Neural cell (in vitro differentiated cells): Measurements from ENCODE around the gene C1GALT1. TPM values are rescaled to one million over a fixed set of nuclear protein-coding genes. Genes with fewer than 3 reads are reported as not detected.
"Not testable (repeated sequence)": the region's sequence is repeated elsewhere in the genome, so short reads cannot be mapped to it uniquely, and the experiment has no call there.

Experiments used
- H2AFZ ChIP-seq: fragments of 200-600, 300-800 bp; sonication (generic), shearing (Covaris generic); 2 replicates; pipeline ENCODE4 v1.6.0; 2014; ENCODE audit warnings: low read depth, mild to moderate bottlenecking, antibody characterized with exemption, low read length, moderate library complexity
- H3F3A ChIP-seq: fragments of 200-600 bp; shearing (Covaris generic); 2 replicates; pipeline ENCODE4 v1.6.1; 2016; ENCODE audit warnings: mild to moderate bottlenecking, moderate library complexity, mixed read lengths, antibody characterized with exemption, low read length; ENCODE audit not compliant: insufficient read depth, poor library complexity, severe bottlenecking
- H3K27ac ChIP-seq: fragments of 200-600, 300-800 bp; sonication (generic), shearing (Covaris generic); 2 replicates; pipeline ENCODE4 v1.5.1; 2014; ENCODE audit warnings: mild to moderate bottlenecking, low read length, moderate library complexity
- H3K27me3 ChIP-seq: fragments of 300-800, 200-600 bp; sonication (generic), shearing (Covaris generic); 2 replicates; pipeline ENCODE4 v1.6.0; 2014; ENCODE audit warnings: mild to moderate bottlenecking, low read depth, low read length, moderate library complexity; ENCODE audit not compliant: insufficient read depth
- H3K36me3 ChIP-seq: fragments of 300-800, 200-600 bp; sonication (generic), shearing (Covaris generic); 2 replicates; pipeline ENCODE4 v1.5.1; 2014; ENCODE audit warnings: mild to moderate bottlenecking, antibody characterized with exemption, low read length, moderate library complexity; ENCODE audit not compliant: insufficient read depth
- H3K4me2 ChIP-seq: fragments of 300-800, 200-600 bp; sonication (generic), shearing (Covaris generic); 2 replicates; pipeline ENCODE4 v1.6.0; 2014; ENCODE audit warnings: mild to moderate bottlenecking, low read length
- H3K4me3 ChIP-seq: fragments of 300-800, 200-600 bp; sonication (generic), shearing (Covaris generic); 2 replicates; pipeline ENCODE4 v1.5.1; 2014; ENCODE audit warnings: mild to moderate bottlenecking, low read length, moderate library complexity
- H3K79me2 ChIP-seq: fragments of 200-600 bp; shearing (Covaris generic); replicated peaks from 2 replicates; pipeline ENCODE4 v1.6.0; 2014; ENCODE audit warnings: mild to moderate bottlenecking, low read length, moderate library complexity; ENCODE audit not compliant: insufficient read depth
- H3K9ac ChIP-seq: fragments of 300-800, 200-600 bp; sonication (generic), shearing (Covaris generic); 2 replicates; pipeline ENCODE4 v1.6.1; 2016; ENCODE audit warnings: mild to moderate bottlenecking, low read length, mixed read lengths
- H3K9me2 ChIP-seq: fragments of 200-600 bp; shearing (Covaris generic); 2 replicates; pipeline ENCODE4 v1.6.1; 2016; ENCODE audit warnings: mild to moderate bottlenecking, low read length, mixed read lengths; ENCODE audit not compliant: insufficient read depth
- H3K9me3 ChIP-seq: fragments of 200-600, 300-800 bp; sonication (generic), shearing (Covaris generic); 2 replicates; pipeline ENCODE4 v1.6.1; 2016; ENCODE audit warnings: mild to moderate bottlenecking, mixed run types, low read length, moderate library complexity, mixed read lengths
- H4K20me1 ChIP-seq: fragments of 200-600 bp; shearing (Covaris generic); 2 replicates; pipeline ENCODE4 v1.6.1; 2016; ENCODE audit warnings: mild to moderate bottlenecking, mixed run types; ENCODE audit not compliant: insufficient read depth
- EP300 ChIP-seq: fragments of 450-650 bp; conservative IDR thresholded peaks from 2 replicates; pipeline ENCODE4 v1.6.1; 2014; ENCODE audit warnings: antibody characterized with exemption, mild to moderate bottlenecking, moderate library complexity; ENCODE audit not compliant: poor library complexity, severe bottlenecking
- EZH2 ChIP-seq: fragments of 200-600, 300-800 bp; shearing (Covaris generic), sonication (generic); IDR thresholded peaks from 2 replicates; pipeline ENCODE4 v1.6.1; 2014; ENCODE audit warnings: antibody characterized with exemption, low read length, borderline replicate concordance, mild to moderate bottlenecking; ENCODE audit not compliant: insufficient read depth, poor library complexity, severe bottlenecking
- MXI1 ChIP-seq: fragments of 450-650 bp; conservative IDR thresholded peaks from 2 replicates; pipeline ENCODE4 v1.6.1; 2014; ENCODE audit warnings: antibody characterized with exemption, mild to moderate bottlenecking; ENCODE audit not compliant: poor library complexity, severe bottlenecking
- POLR2AphosphoS5 ChIP-seq: IDR thresholded peaks from 2 replicates; pipeline ENCODE4 v1.6.1; 2012
- RAD21 ChIP-seq: fragments of 450-650 bp; conservative IDR thresholded peaks from 2 replicates; pipeline ENCODE4 v1.6.1; 2014; ENCODE audit warnings: antibody characterized with exemption, mild to moderate bottlenecking, moderate library complexity
- REST ChIP-seq: IDR thresholded peaks from 2 replicates; pipeline ENCODE4 v1.6.1; 2012; ENCODE audit warnings: borderline replicate concordance
- SMC3 ChIP-seq: fragments of 450-650 bp; conservative IDR thresholded peaks from 2 replicates; pipeline ENCODE4 v1.6.1; 2014; ENCODE audit warnings: antibody characterized with exemption, mild to moderate bottlenecking, moderate library complexity; ENCODE audit not compliant: poor library complexity
- TAF1 ChIP-seq: IDR thresholded peaks from 2 replicates; pipeline ENCODE4 v1.6.1; 2012; ENCODE audit warnings: low read depth
- polyA plus RNA-seq: library from polyadenylated mRNA; depleted of rRNA; stranded (reverse); fragments of >200 nt; gene quantifications from 2 replicates; pipeline ENCODE4 v1.2.3, GENCODE V29; 2014
- TF ChIP-seq, protein P1 (sequence below): fragments of 450-650 bp; IDR thresholded peaks from 2 replicates; pipeline ENCODE4 v1.5.1; 2014; ENCODE audit warnings: antibody characterized with exemption, mild to moderate bottlenecking, moderate library complexity; ENCODE audit not compliant: poor library complexity, severe bottlenecking

C1GALT1 gene
- polyA plus RNA-seq, 1 donor from 2014 or later = 25.0 TPM

GRCh38 chr7:7135074-7135473, 47.3 kb upstream of the C1GALT1 start:
- Histone ChIP-seq H3K9ac (no peak overlapping the region), H3F3A (no peaks in the 10 kb centered on the region), H3K9me2 (no peaks in the 10 kb centered on the region), H3K27me3 (no peaks in the 10 kb centered on the region), H3K4me3 (no peak overlapping the region), H3K36me3 (no peaks in the 10 kb centered on the region), H3K9me3 (no peaks in the 10 kb centered on the region), H3K79me2 (no peaks in the 10 kb centered on the region), H2AFZ (no peak overlapping the region), H3K27ac (no peak overlapping the region), H3K4me2 (no peak overlapping the region), H4K20me1 (no peaks in the 10 kb centered on the region)
- TF ChIP-seq RAD21 = no peak
- TF ChIP-seq EP300 = no peak
- no peak for TF ChIP-seq EZH2
- TF ChIP-seq MXI1 = no peak
- no peak for TF ChIP-seq REST
- no peak for TF ChIP-seq TAF1
- no peak for TF ChIP-seq POLR2AphosphoS5
- TF ChIP-seq, protein P1, sequence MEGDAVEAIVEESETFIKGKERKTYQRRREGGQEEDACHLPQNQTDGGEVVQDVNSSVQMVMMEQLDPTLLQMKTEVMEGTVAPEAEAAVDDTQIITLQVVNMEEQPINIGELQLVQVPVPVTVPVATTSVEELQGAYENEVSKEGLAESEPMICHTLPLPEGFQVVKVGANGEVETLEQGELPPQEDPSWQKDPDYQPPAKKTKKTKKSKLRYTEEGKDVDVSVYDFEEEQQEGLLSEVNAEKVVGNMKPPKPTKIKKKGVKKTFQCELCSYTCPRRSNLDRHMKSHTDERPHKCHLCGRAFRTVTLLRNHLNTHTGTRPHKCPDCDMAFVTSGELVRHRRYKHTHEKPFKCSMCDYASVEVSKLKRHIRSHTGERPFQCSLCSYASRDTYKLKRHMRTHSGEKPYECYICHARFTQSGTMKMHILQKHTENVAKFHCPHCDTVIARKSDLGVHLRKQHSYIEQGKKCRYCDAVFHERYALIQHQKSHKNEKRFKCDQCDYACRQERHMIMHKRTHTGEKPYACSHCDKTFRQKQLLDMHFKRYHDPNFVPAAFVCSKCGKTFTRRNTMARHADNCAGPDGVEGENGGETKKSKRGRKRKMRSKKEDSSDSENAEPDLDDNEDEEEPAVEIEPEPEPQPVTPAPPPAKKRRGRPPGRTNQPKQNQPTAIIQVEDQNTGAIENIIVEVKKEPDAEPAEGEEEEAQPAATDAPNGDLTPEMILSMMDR = no peak

DNA sequence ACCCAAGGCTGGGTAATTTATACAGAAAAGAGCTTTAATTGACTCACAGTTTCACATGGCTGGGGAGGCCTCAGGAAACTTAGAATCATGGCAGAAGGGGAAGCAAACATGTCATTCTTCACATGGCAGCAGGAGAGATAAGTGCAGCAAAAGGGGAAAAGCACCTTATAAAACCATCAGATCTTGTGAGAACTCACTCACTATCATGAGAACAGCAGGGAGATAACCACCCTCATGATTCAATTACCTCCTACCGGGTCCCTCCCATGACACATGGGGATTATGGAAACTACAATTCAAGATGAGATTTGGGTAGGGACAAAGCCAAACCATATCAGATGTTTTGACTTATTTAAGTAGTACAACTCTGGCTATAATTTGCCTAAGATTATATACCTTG, 46.4 kb upstream of the C1GALT1 start:
- H3K27ac ChIP-seq, H3K36me3 ChIP-seq, H3K79me2 ChIP-seq, H3K4me2 ChIP-seq, H2AFZ ChIP-seq, H3K9ac ChIP-seq, H3K27me3 ChIP-seq, H3F3A ChIP-seq, H3K9me3 ChIP-seq, H4K20me1 ChIP-seq, H3K9me2 ChIP-seq, H3K4me3 ChIP-seq: not testable (repeated sequence)

GRCh38 chr7:7136466-7137381, 45.6 kb upstream of the C1GALT1 start:
- TF ChIP-seq RAD21 (no peak), EZH2 (no peak), REST (no peak), POLR2AphosphoS5 (no peak), TAF1 (no peak), EP300 (no peak), SMC3 (no peak), MXI1 (no peak)
- TF ChIP-seq, protein P1 = no peak
- no peaks in the 10 kb centered on the region for H3F3A ChIP-seq
- H3K9me2 ChIP-seq = no peaks in the 10 kb centered on the region
- no peaks in the 10 kb centered on the region for H3K27me3 ChIP-seq
- H4K20me1 ChIP-seq = no peaks in the 10 kb centered on the region
- no peak overlapping the region for H3K4me3 ChIP-seq
- H3K4me2 ChIP-seq = no peak overlapping the region
- no peaks in the 10 kb centered on the region for H3K9me3 ChIP-seq
- no peak overlapping the region for H3K9ac ChIP-seq
- H2AFZ ChIP-seq = no peak overlapping the region
- no peak overlapping the region for H3K27ac ChIP-seq
- H3K79me2 ChIP-seq = no peaks in the 10 kb centered on the region
- H3K36me3 ChIP-seq = no peaks in the 10 kb centered on the region
